ENCODE measurements around the gene ADGRB2. TPM values are rescaled to one million over a fixed set of nuclear protein-coding genes. Genes with fewer than 3 reads are reported as not detected.

The ADGRB2 gene
- total RNA-seq, 1 donor = 5.8 TPM

DNA sequence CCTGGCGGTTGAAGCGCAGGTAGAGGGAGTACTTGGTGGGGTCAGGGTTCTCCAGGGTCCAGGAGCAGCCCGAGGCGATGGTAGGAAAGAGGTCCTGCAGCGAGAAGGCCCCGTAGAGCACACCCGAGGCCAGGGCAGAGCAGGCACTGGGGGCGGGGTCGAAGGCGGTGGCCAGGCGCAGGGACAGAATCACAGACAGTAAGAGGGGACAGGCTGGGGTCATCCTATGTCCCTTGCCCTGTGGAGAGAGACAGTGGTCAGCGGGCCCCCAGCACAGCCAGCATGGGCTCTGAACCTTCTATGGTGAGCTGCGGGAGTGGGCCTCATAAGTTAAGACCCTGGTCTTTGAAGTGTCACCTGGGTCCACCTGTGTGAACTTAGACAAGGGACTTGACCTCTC, 7.6 kb downstream of the ADGRB2 start:
- H2AFZ ChIP-seq (ENCODE audit: low read length) = no peak overlapping the region
- no peaks in the 10 kb centered on the region for H3K36me3 ChIP-seq (ENCODE audit: insufficient read depth, low read length)
- H4K20me1 ChIP-seq (ENCODE audit: insufficient read depth, low read length) = peaks cover 13% of the 10 kb centered on the region
- no peaks in the 10 kb centered on the region for H3K9me3 ChIP-seq (ENCODE audit: low read depth, low read length)
- peaks cover 21% of the 10 kb centered on the region for H3K4me1 ChIP-seq (ENCODE audit: insufficient read depth, low read length)
- H3K79me2 ChIP-seq (ENCODE audit: insufficient read depth, low read length) = no peaks in the 10 kb centered on the region
- no peak overlapping the region for H3K4me3 ChIP-seq (ENCODE audit: insufficient read depth, low read length)
- no peaks in the 10 kb centered on the region for H3K27me3 ChIP-seq (ENCODE audit: insufficient read depth, low read length)
- H3K27ac ChIP-seq (ENCODE audit: low read depth, low read length) = no peak overlapping the region
- DNase-seq (ENCODE audit: insufficient read length, low spot score, missing footprints) = no peak
- no peak overlapping the region for H3K4me2 ChIP-seq (ENCODE audit: insufficient read depth, low read length)
- TF ChIP-seq, protein P1, sequence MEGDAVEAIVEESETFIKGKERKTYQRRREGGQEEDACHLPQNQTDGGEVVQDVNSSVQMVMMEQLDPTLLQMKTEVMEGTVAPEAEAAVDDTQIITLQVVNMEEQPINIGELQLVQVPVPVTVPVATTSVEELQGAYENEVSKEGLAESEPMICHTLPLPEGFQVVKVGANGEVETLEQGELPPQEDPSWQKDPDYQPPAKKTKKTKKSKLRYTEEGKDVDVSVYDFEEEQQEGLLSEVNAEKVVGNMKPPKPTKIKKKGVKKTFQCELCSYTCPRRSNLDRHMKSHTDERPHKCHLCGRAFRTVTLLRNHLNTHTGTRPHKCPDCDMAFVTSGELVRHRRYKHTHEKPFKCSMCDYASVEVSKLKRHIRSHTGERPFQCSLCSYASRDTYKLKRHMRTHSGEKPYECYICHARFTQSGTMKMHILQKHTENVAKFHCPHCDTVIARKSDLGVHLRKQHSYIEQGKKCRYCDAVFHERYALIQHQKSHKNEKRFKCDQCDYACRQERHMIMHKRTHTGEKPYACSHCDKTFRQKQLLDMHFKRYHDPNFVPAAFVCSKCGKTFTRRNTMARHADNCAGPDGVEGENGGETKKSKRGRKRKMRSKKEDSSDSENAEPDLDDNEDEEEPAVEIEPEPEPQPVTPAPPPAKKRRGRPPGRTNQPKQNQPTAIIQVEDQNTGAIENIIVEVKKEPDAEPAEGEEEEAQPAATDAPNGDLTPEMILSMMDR (IDR thresholded peaks at IDR 0.05; ENCODE audit: extremely low read depth, low read depth, low read length) = no peak

DNA sequence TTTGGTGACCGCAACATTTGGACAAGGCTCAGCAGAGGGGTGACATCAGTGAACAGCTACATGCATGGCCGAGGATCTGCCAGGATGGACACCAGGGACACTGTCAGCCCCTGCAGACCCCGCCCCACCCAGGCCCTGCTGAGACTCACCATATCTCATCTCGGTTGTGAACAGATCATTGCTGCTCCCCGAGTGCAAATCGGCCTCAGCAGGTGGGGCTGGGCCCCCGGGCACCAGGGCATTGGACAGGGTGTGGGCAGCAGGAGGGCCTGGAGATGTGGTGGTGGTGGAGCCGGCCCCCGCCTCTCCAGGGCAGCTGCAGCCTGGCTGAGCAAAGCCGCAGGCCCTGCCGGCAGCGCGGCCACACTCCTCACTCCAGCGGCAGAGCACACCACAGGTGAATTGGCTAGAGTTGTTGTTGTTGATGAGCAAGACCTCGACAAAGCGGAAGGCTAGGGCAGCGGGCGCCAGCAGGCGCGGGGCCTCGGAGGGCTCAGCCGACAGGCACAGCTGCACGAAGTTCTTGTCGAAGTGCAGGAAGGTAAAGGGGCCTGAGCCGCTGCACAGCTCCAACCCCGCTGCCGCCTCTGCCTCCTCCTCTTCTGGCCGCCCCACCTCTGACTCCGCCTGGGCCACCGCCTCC, 8.2 kb downstream of the ADGRB2 start:
- H3K4me2 ChIP-seq (ENCODE audit: insufficient read depth, low read length) = no peak overlapping the region
- no peak overlapping the region for H2AFZ ChIP-seq (ENCODE audit: low read length)
- H3K4me3 ChIP-seq (ENCODE audit: insufficient read depth, low read length) = no peak overlapping the region
- no peaks in the 10 kb centered on the region for H3K9me3 ChIP-seq (ENCODE audit: low read depth, low read length)
- H4K20me1 ChIP-seq (ENCODE audit: insufficient read depth, low read length) = peaks cover 17% of the 10 kb centered on the region
- no peaks in the 10 kb centered on the region for H3K27me3 ChIP-seq (ENCODE audit: insufficient read depth, low read length)
- H3K36me3 ChIP-seq (ENCODE audit: insufficient read depth, low read length) = no peaks in the 10 kb centered on the region
- H3K27ac ChIP-seq (ENCODE audit: low read depth, low read length) = no peak overlapping the region
- no peak for DNase-seq (ENCODE audit: insufficient read length, low spot score, missing footprints)
- TF ChIP-seq, protein P1 (IDR thresholded peaks at IDR 0.05; ENCODE audit: extremely low read depth, low read depth, low read length) = no peak
- H3K79me2 ChIP-seq (ENCODE audit: insufficient read depth, low read length) = no peaks in the 10 kb centered on the region
- peaks cover 19% of the 10 kb centered on the region for H3K4me1 ChIP-seq (ENCODE audit: insufficient read depth, low read length)

DNA sequence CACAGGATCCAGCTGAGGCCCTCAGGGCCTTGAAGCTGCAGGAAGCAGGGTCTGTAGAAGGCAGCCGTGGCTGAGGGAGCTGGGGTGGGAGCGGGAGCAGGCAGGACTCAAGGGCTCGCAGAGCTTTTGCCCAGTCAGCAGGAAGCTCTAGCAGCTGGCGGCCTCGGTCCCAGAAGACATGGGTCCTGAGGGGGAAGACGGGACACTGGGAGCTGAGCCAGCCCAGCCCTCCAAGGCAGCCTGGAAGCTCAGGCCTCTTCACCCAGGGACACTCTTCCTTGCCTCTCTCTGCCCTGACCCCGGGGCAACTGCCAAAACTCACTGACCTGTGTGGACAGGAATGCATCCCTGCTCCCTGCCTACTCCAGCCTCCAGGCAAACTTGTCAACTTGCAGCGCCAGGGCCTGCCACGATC, 8.9 kb downstream of the ADGRB2 start:
- peaks cover 23% of the 10 kb centered on the region for H4K20me1 ChIP-seq (ENCODE audit: insufficient read depth, low read length)
- H3K79me2 ChIP-seq (ENCODE audit: insufficient read depth, low read length) = no peaks in the 10 kb centered on the region
- peak; percentile 97 for DNase-seq (ENCODE audit: insufficient read length, low spot score, missing footprints)
- H3K27ac ChIP-seq (ENCODE audit: low read depth, low read length) = no peak overlapping the region
- H3K4me2 ChIP-seq (ENCODE audit: insufficient read depth, low read length) = no peak overlapping the region
- no peaks in the 10 kb centered on the region for H3K27me3 ChIP-seq (ENCODE audit: insufficient read depth, low read length)
- TF ChIP-seq, protein P1 (IDR thresholded peaks at IDR 0.05; ENCODE audit: extremely low read depth, low read depth, low read length) = no peak
- no peaks in the 10 kb centered on the region for H3K36me3 ChIP-seq (ENCODE audit: insufficient read depth, low read length)
- no peaks in the 10 kb centered on the region for H3K9me3 ChIP-seq (ENCODE audit: low read depth, low read length)
- no peak overlapping the region for H3K4me3 ChIP-seq (ENCODE audit: insufficient read depth, low read length)
- H3K4me1 ChIP-seq (ENCODE audit: insufficient read depth, low read length) = peaks cover 25% of the 10 kb centered on the region
- no peak overlapping the region for H2AFZ ChIP-seq (ENCODE audit: low read length)

DNA sequence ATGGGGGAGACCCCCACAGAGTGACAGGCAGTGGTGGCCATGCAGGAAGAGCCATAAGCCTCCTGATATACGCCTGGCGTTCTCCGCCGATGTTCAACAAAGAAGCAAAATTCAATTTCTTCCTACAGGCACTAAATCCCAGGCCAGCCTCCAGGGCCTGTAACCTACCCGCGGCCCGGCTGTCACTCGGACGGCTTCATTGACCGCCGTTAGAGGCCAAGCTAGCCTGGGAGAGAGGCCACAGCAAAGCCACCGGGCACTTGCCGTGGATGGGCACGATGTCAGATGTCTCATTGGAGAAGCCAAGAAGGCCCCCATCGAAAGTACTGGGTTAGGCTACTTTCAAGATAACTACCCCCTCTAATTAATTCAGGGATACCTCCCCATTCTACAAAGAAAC, 9.7 kb downstream of the ADGRB2 start:
- DNase-seq (ENCODE audit: insufficient read length, low spot score, missing footprints) = no peak
- peaks cover 23% of the 10 kb centered on the region for H3K4me1 ChIP-seq (ENCODE audit: insufficient read depth, low read length)
- no peaks in the 10 kb centered on the region for H3K79me2 ChIP-seq (ENCODE audit: insufficient read depth, low read length)
- H3K9me3 ChIP-seq (ENCODE audit: low read depth, low read length) = no peaks in the 10 kb centered on the region
- H3K4me2 ChIP-seq (ENCODE audit: insufficient read depth, low read length) = no peak overlapping the region
- no peak overlapping the region for H3K4me3 ChIP-seq (ENCODE audit: insufficient read depth, low read length)
- TF ChIP-seq, protein P1 (IDR thresholded peaks at IDR 0.05; ENCODE audit: extremely low read depth, low read depth, low read length) = no peak
- H3K27me3 ChIP-seq (ENCODE audit: insufficient read depth, low read length) = no peaks in the 10 kb centered on the region
- H2AFZ ChIP-seq (ENCODE audit: low read length) = no peak overlapping the region
- H3K27ac ChIP-seq (ENCODE audit: low read depth, low read length) = no peak overlapping the region
- H3K36me3 ChIP-seq (ENCODE audit: insufficient read depth, low read length) = no peaks in the 10 kb centered on the region
- peaks cover 29% of the 10 kb centered on the region for H4K20me1 ChIP-seq (ENCODE audit: insufficient read depth, low read length)

Measured in osteoblast (primary cell).